GM13977 (cell line): ENCODE data around the gene LDLRAD2.
"Not testable (repeated sequence)": the region's sequence is repeated elsewhere in the genome, so short reads cannot be mapped to it uniquely, and the experiment has no call there.

Source experiments
- DNase-seq: peaks from one replicate; pipeline ENCODE4 v3.0.0; 2012; ENCODE audit warnings: low spot score
- CTCF ChIP-seq: IDR thresholded peaks from 2 replicates; pipeline ENCODE4 v1.5.1; 2012; ENCODE audit warnings: mild to moderate bottlenecking, control low read depth; ENCODE audit not compliant: insufficient read depth; ENCODE audit errors: extremely low read depth, missing control alignments
- in situ Hi-C: fragments of 300-500 bp; cut with MboI; formaldehyde crosslinking; loops from one replicate; pipeline ENCODE4 v1.12.0; 2022; ENCODE audit warnings: low sequenced_read_pairs, low pct_unique_long_range_greater_than_20kb, mixed read lengths, inconsistent platforms; ENCODE audit not compliant: unreplicated experiment

LDLRAD2 gene

DNA sequence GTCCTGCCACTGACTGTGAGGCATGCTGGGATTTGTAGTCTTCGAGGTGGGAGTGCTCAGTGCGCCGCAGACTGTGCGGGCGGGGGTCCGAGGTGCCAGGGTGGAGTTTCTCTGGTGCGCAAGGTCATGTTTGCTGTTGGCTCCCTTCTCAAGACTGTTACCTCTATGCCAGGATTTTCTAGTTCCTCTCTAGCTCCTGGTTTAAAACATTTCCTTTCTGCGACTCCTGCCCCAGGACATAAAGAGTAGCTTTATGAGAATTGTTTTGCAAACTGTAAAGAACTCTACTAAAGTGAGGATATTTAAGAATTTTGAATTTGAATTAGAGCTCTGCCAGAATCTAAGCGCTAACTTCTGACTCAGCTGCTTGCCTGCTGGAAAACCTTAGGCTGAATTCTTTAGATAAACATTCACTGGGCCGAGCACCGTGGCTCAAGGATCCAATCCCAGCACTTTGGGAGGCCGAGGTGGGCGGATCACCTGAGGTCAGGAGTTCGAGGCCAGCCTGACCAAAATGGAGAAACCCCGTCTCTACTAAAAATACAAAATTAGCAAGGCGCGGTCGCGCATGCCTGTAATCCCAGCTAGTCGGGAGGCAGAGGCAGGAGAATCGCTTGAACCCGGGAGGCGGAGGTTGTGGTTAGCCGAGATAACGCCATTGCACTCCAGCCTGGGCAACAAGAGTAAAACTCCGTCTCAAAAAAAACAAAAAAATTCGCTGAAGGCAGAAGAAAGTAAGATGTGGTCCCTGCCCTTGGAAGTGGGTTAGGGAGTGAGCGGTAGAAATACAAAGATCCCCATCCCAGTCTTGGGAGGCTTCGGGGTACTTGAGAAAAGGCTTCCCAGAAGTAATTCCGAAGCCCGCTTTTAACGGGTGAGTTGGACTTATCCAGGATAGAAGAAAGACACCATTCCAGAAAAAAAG lies 28.1 kb upstream of the LDLRAD2 start:
- no peak for TF ChIP-seq CTCF
- in situ Hi-C loops: no loop called here

DNA sequence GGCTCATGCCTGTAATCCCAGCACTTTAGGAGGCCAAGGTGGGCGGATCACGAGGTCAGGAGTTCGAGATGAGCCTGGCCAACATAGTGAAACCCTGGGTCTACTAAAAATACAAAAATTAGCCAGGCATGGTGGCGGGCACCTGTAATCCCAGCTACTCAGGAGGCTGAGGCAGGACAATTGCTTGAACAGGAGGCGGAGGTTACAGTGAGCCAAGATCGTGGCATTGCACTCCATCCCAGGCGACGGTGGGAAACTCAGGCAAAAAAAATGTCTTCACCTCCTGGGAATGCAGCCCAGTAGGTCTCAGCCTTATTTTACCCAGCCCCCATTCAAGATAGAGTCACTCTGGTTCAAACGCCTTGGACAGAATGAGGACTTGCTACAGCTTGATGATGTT lies 26.3 kb upstream of the LDLRAD2 start:
- in situ Hi-C loops, DNase-seq: not testable (repeated sequence)

More for the DNA sequence above, 28.1 kb upstream of the LDLRAD2 start:
- DNase-seq: peak; percentile 86

DNA sequence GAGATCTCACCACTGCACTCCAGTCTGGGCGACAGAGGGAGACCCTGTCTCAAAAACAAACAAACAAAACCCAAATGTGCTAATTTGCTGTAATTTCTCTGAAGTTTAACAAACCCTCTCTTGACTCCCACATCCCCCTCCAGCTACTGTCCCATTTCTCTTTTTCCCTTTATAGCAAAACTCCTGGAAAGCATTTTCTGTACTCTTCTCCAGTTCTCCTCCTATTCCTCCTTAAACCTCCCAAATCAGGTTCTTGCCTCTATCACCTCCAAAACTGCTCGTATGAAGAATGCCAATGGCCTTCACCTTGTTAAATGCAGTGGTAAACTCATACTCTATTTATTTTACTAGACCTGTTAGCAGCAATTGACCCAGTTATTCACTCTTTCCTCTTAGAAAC lies 25.4 kb upstream of the LDLRAD2 start:
- in situ Hi-C loops: no loop called here
- DNase-seq: no peak
- no peak for TF ChIP-seq CTCF

- no peak for TF ChIP-seq CTCF
- no peak for DNase-seq
- in situ Hi-C loops: no loop called here
Observed at GRCh38 chr1:21793104-21793503, 19.0 kb upstream of the LDLRAD2 start.

DNA sequence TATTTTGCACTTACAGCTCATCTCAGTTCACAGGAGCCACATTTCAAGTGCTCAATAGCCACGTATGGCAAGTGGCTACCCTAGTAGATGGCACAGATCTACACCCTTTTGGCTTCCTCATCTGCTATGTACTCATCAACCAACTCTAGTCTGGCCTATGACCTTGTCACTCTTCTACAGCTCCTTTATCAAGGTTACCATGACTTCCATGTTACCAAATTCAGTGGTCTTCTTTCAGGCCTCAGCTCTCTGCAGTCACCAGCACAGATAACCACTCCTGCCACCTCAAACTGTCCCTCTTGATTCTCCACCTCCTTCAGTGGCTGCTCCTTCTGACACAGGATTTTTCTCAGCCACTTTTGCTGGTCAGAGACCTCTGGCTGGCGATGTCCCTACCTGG lies 17.4 kb upstream of the LDLRAD2 start:
- TF ChIP-seq CTCF: no peak
- in situ Hi-C loops: no loop called here
- DNase-seq: no peak

GRCh38 chr1:21795075-21795474 lies 17.0 kb upstream of the LDLRAD2 start:
- TF ChIP-seq CTCF: no peak
- in situ Hi-C loops: no loop called here

DNA sequence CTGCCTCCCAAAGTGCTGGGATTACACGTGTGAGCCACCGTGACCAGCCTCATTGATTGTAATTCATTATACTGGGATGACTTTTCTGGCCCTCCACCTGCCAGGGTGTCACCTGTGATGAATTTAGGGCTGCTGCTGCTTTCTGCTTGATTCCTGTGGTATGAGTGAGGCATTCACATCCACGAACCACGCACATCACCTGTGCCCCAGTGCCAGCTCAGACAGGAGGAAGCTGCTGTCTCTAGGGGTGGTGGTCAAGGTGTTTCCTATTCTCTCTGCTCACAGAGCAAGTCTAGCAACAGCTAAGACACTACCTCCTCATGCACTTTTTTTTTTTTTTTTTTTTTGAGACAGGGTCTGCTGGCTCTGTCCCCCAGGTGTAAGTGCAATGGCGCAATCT lies 12.3 kb upstream of the LDLRAD2 start:
- in situ Hi-C loops: no loop called here
- no peak for TF ChIP-seq CTCF
- DNase-seq: no peak

More at GRCh38 chr1:21795075-21795474, 17.0 kb upstream of the LDLRAD2 start:
- no peak for DNase-seq
